GM21825 (cell line): ENCODE measurements around the gene PPP6C.
A peak's percentile ranks its signal among the peaks of the same experiment; 100 is the strongest.
"Not testable (repeated sequence)": the region's sequence is repeated elsewhere in the genome, so short reads cannot be mapped to it uniquely, and the experiment has no call there.

Source experiments
- ATAC-seq: cut with Tn5 transposase; IDR thresholded peaks from one replicate; pipeline ENCODE4 v1.9.1; 2021; ENCODE audit warnings: mild to moderate bottlenecking, moderate library complexity; ENCODE audit not compliant: unreplicated experiment

Gene PPP6C

GRCh38 chr9:125183054-125183453, 6.5 kb downstream of the PPP6C start:
- ATAC-seq = no peak

- ATAC-seq = not testable (repeated sequence)
Measured at GRCh38 chr9:125181756-125182155, 7.8 kb downstream of the PPP6C start.

- ATAC-seq = no peak
Measured at GRCh38 chr9:125180876-125181275, 8.7 kb downstream of the PPP6C start.

- ATAC-seq = not testable (repeated sequence)
Measured at GRCh38 chr9:125179776-125180175, 9.8 kb downstream of the PPP6C start.

GRCh38 chr9:125177888-125178287, 11.7 kb downstream of the PPP6C start:
- ATAC-seq = no peak

GRCh38 chr9:125176636-125177035, 13.0 kb downstream of the PPP6C start:
- no peak for ATAC-seq

DNA sequence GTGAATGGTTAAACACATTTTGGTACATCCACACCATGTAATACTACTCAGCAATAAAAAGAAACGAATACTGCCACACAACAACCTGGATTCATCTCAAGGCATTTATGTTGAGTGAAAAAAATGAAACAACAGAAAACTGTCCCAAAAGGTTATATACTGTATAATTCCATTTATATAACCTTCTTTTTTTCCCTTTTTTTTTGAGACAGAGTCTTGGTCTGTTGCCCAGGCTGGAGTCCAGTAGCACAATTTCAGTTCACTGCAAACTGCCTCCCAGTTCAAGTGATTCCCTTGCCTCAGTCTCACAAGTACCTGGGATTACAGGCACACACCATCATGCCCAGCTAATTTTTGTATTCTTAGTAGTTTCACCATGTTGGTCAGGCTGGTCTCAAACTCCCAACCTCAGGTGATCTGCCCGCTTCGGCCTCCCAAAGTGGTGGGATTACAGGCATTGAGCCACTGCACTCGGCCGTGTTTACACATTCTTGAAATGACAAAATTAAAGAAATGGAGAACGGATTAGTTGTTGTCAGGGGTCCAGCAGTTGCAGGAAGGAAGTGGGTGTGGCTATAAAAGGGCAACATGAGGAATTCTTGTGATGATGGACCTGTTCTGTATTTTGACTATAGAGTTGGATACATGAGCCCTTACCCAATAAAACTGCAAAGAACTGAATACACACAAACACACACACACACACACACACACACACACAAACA, 17.4 kb downstream of the PPP6C start:
- no peak for ATAC-seq

GRCh38 chr9:125169895-125170294, 19.7 kb downstream of the PPP6C start:
- ATAC-seq = no peak

GRCh38 chr9:125166762-125167161, 22.8 kb downstream of the PPP6C start:
- no peak for ATAC-seq

GRCh38 chr9:125162891-125163290, 26.7 kb downstream of the PPP6C start:
- ATAC-seq = not testable (repeated sequence)

- ATAC-seq = no peak
Measured at GRCh38 chr9:125161284-125161918, 28.2 kb downstream of the PPP6C start.

DNA sequence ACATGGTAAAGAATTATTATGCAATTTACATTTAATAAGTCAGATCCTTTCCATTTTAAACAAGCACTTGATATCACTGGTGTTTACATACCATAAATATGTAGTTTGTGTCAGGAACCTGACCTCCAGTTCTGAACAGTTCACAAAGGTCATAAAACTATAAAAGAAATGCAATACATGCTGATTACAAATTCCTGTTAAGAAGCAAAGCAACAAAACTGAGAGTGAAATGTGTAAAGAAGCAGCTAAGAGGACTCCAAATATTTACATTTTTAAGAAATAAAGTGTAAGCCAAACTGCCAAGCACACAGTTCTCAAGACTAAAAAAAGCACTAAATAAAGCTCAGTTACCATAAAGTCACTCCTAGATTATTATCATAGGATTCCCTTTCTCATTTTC, 28.9 kb downstream of the PPP6C start:
- no peak for ATAC-seq

DNA sequence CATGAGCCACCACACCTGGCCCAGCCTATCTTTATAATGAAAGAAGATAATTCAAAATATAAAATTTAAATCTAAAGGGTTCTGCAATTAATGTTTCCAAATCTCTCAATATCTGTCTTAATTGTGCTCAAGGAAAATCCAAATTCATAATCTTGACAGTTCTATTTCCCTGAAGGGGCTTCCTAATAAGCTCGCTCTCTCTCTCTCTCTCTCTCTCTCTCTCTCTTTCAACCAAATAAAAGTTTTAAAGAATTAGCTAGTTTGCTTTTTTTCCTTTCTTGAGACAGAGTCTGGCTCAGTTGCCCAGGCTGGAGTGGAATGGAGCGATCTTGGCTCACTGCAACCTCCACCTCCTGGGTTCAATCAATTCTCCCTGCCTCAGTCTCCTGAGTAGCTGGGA, 33.1 kb downstream of the PPP6C start:
- no peak for ATAC-seq

DNA sequence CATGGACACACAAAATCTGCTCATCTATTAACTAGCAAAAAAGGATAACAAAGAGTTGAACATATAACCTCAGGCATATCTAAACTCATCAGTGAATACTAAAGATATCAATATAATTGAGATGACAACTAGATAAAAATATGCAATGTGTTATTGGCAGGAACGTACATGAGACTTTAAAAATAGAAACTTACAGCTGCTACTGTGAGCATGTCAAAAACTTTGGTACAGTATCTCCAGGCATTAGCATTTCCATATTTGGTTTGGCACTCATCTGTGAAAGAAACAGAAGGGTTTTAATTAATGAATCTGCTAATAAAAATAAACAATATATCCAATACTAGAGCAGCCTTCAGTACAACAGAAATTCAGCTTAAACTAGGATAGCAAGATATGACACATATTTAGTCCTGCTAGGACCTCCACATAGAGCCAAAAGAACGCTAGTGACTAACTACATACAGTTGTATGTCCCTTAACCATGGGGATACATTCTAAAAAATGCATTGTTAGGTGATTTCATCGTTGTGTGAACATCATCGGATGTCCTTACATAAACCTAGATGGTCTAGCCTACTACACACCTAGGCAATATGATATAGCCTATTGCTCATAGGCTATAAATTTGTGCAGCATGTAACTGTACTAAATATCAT, 35.8 kb downstream of the PPP6C start:
- no peak for ATAC-seq

- no peak for ATAC-seq
Measured at GRCh38 chr9:125151730-125152129, 37.9 kb downstream of the PPP6C start.

- no peak for ATAC-seq
Measured at GRCh38 chr9:125150349-125151245, 39.0 kb downstream of the PPP6C start.

GRCh38 chr9:125147401-125147951, 42.1 kb downstream of the PPP6C start:
- no peak for ATAC-seq

DNA sequence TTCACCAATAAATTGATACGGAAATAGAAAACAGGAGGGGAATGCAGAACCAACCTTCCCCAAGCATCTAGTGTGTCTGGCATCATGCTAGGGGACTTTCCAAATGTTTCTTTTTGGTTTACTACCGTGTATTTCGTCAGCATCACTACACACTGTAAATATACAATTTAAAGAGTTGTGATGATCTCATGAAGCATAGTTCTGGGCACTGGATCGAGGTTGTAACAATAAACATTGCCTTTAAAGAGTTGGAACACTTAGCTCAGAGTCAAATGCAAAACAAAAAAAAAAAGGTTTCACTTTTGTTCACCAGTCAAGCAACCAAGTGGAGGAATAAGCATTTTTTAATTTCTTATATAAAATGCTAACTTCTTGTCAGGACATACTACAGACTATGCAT, 43.4 kb downstream of the PPP6C start:
- ATAC-seq = no peak

- no peak for ATAC-seq
Measured at GRCh38 chr9:125145425-125145824, 44.2 kb downstream of the PPP6C start.

DNA sequence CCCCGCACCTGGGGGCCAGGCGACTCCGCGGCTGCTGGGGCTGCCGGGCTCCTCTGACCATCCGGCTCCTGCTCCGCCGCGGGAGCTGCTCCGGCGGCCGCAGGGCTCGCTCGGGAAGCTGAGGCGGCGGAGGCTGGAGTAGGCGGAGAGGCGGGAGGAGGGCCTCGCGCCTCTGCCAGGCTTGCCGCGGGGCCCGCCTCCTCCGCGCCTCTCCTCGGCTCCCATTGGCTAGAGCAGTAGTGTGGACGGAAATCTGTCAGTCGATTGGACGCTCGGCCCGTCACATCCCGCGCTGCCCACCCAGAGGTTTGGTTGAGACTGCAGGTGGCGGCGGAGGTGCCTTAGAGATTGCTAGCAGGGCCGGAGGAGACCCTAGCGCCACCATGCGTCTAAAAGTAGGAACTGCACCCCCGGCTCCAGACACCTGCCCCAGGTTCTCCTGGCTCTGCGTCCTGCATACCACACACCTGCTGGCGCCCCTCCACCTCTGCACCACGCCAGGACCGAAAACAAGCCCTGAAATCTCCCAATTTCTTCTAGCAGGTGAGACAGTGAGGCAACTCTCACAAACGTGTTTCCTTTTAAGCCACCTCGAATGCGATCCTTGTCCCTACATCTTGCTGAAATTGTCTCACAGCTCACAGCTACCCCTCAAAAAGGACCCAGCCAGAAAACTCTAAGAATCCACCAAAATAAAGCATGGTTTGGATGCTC, 46.1 kb downstream of the PPP6C start, which contains the start of gene SCAI:
TSS of gene SCAI (minus strand) at position 152 of the 714 bp plus-strand sequence. CDS start at position 61, 91 bp downstream.
- ATAC-seq = peak; percentile 98
